Caco-2 (cell line): ENCODE data around the gene ATP13A5. TPM values are rescaled to one million over a fixed set of nuclear protein-coding genes. Genes with fewer than 3 reads are reported as not detected.

Source experiments
- BruUV-seq: library from RNA; stranded (reverse); fragments of 400-500 nt; replicated peaks from 2 replicates; lab custom pipeline; 2021; lab: Mats Ljungman, UMichigan
- CTCF ChIA-PET: fragments of 300-600 bp; sonication (Branson Sonifier 250); formaldehyde crosslinking; loops from one replicate; lab custom pipeline; 2022; ENCODE audit warnings: antibody characterized with exemption; lab: Charles Lee
- POLR2A ChIA-PET: fragments of 300-600 bp; sonication (Branson Sonifier 250); formaldehyde crosslinking; loops from one replicate; lab custom pipeline; 2022; ENCODE audit warnings: antibody characterized with exemption; lab: Charles Lee
- DNase-seq, 2 experiments: peaks; one replicate each; pipeline versions ENCODE4 v3.0.0 to v3.0.0-alpha.2; 2020 to 2022
- H3K27me3 ChIP-seq: replicated peaks from 2 replicates; pipeline ENCODE4 v1.6.0; 2011; ENCODE audit warnings: low read length; ENCODE audit not compliant: control insufficient read depth, insufficient read depth
- H3K36me3 ChIP-seq: 2 replicates; pipeline ENCODE4 v1.5.1; 2011; ENCODE audit warnings: low read length; ENCODE audit not compliant: control insufficient read depth, insufficient read depth
- H3K4me1 ChIP-seq: fragments of 250-450 bp; sonication (Bioruptor Pico); 2 replicates; pipeline ENCODE4 v1.5.1; 2020; ENCODE audit warnings: mild to moderate bottlenecking
- H3K4me3 ChIP-seq: 2 replicates; pipeline ENCODE4 v1.5.1; 2011; ENCODE audit warnings: low read depth, mild to moderate bottlenecking, control low read depth, low read length
- H3K9me3 ChIP-seq: fragments of 250-450 bp; sonication (Bioruptor Pico); 2 replicates; pipeline ENCODE4 v1.5.1; 2020; ENCODE audit warnings: mild to moderate bottlenecking, moderate library complexity
- H3K27ac Mint-ChIP-seq: one replicate; pipeline ENCODE4 v1.8.0; 2022; ENCODE audit warnings: mixed read lengths; ENCODE audit not compliant: unreplicated experiment
- H3K27me3 Mint-ChIP-seq: one replicate; pipeline ENCODE4 v1.8.0; 2022; ENCODE audit warnings: mixed read lengths; ENCODE audit not compliant: insufficient read depth, unreplicated experiment
- H3K36me3 Mint-ChIP-seq: one replicate; pipeline ENCODE4 v1.8.0; 2022; ENCODE audit warnings: mild to moderate bottlenecking, mixed read lengths; ENCODE audit not compliant: insufficient read depth, unreplicated experiment
- H3K4me1 Mint-ChIP-seq: one replicate; pipeline ENCODE4 v1.8.0; 2022; ENCODE audit warnings: low read depth, mixed read lengths; ENCODE audit not compliant: unreplicated experiment
- H3K4me3 Mint-ChIP-seq: one replicate; pipeline ENCODE4 v1.8.0; 2022; ENCODE audit warnings: mild to moderate bottlenecking, moderate library complexity, mixed read lengths; ENCODE audit not compliant: unreplicated experiment
- H3K9me3 Mint-ChIP-seq: one replicate; pipeline ENCODE4 v1.8.0; 2022; ENCODE audit warnings: mixed read lengths; ENCODE audit not compliant: unreplicated experiment
- intact Hi-C: fragments of 100-400 bp; cut with micrococcal nuclease; formaldehyde crosslinking; loops from one replicate; pipeline ENCODE4 v1.10.0; 2022; ENCODE audit not compliant: unreplicated experiment
- total RNA-seq: library from RNA; stranded (reverse); gene quantifications from 2 replicates; pipeline ENCODE4 v1.2.3, GENCODE V29; 2022
- TF ChIP-seq, protein P1 (sequence below), 2 experiments: fragments of 200-600 bp in 1 of 2; IDR thresholded peaks; 1 replicate in 1 of 2; 2 replicates in 1 of 2; pipeline versions ENCODE4 v1.5.1 to v1.8.0; 2011 to 2022; ENCODE audit warnings: antibody characterized with exemption in 1 of 2, control low read depth in 1 of 2, inconsistent platforms in 1 of 2, low read depth in 1 of 2, low read length in 1 of 2, mild to moderate bottlenecking in 1 of 2, moderate library complexity in 1 of 2; ENCODE audit not compliant: insufficient read depth in 1 of 2, severe bottlenecking in 1 of 2, unreplicated experiment in 1 of 2

The ATP13A5 gene
- total RNA-seq, 1 experiment from 2014 or later: not detected

DNA sequence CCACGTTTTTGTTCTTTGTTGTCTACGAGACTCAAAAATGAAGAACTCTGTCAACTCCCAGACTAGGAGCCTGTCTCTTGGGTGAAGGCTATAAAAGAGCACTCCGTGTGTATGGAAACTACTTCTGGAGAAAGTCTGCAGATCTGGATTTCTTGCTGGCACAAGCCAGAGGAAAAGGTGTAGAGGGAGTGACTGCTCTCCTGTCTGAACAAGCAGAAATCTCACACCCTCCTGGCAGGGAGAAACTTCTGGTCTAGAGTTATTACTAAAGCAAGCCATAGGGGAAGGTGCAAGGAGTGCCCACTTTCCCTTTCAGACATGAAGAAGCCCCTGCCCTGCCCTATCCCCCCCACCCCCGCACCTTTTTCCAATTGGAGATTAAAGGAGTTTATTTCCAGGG lies 128.1 kb downstream of the ATP13A5 start:
- Mint-ChIP-seq H3K4me1 (no peaks in the 10 kb centered on the region), H3K36me3 (no peaks in the 10 kb centered on the region), H3K9me3 (peaks cover 28% of the 10 kb centered on the region), H3K4me3 (no peak overlapping the region), H3K27ac (no peak overlapping the region), H3K27me3 (peaks cover 3% of the 10 kb centered on the region)
- TF ChIP-seq, protein P1, sequence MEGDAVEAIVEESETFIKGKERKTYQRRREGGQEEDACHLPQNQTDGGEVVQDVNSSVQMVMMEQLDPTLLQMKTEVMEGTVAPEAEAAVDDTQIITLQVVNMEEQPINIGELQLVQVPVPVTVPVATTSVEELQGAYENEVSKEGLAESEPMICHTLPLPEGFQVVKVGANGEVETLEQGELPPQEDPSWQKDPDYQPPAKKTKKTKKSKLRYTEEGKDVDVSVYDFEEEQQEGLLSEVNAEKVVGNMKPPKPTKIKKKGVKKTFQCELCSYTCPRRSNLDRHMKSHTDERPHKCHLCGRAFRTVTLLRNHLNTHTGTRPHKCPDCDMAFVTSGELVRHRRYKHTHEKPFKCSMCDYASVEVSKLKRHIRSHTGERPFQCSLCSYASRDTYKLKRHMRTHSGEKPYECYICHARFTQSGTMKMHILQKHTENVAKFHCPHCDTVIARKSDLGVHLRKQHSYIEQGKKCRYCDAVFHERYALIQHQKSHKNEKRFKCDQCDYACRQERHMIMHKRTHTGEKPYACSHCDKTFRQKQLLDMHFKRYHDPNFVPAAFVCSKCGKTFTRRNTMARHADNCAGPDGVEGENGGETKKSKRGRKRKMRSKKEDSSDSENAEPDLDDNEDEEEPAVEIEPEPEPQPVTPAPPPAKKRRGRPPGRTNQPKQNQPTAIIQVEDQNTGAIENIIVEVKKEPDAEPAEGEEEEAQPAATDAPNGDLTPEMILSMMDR (IDR thresholded peaks at IDR 0.05; ENCODE audit: insufficient read depth in 1 of 2, low read depth in 1 of 2, low read length in 1 of 2, severe bottlenecking in 1 of 2, unreplicated experiment in 1 of 2): no peak
- POLR2A ChIA-PET: no interaction called here
- no peaks in the 10 kb centered on the region for H3K4me1 ChIP-seq
- H3K36me3 ChIP-seq: no peaks in the 10 kb centered on the region
- H3K9me3 ChIP-seq: peaks cover 13% of the 10 kb centered on the region; the same call in 1 of the 2 replicates
- H3K27me3 ChIP-seq: no peaks in the 10 kb centered on the region
- H3K4me3 ChIP-seq: no peak overlapping the region
- no peak for DNase-seq
- intact Hi-C loops: no loop called here
- CTCF ChIA-PET: no interaction called here
- BruUV-seq: no TSS peak

DNA sequence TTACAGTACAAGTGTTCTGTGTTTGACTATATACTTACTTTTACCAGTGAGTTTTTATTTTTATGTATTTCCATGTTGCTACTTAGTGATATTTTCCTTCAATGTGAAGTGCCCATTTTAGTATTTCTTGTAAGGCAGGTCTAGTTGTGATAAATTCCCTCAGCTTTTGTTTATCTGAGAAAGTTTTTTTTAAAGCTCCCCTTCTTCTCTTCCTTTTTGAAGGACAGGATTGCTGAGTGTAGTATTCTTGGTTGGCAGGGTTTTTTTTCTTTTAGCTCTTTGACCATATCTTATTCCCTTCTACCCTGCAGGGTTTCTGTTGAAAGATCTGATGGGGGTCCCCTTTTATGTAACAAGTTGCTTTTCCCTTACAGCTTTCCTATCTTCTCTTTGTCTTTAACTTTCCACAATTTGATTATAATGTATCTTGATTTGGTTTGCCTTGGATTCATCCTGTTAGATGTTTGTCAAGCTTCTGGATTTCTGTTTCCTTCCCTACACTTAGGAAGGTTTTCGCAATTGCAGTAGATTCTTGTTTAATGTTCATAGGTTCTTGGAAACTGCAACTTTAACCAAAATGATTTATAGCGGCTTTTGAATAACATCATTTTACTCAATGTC lies 129.6 kb downstream of the ATP13A5 start:
- Histone ChIP-seq H3K4me1 (no peaks in the 10 kb centered on the region), H3K9me3 (peaks cover 13% of the 10 kb centered on the region; the same call in 1 of the 2 replicates), H3K27me3 (no peaks in the 10 kb centered on the region), H3K36me3 (no peaks in the 10 kb centered on the region), H3K4me3 (no peak overlapping the region)
- intact Hi-C loops: no loop called here
- ChIA-PET CTCF (no interaction called here), POLR2A (no interaction called here)
- DNase-seq: no peak
- peaks cover 38% of the 10 kb centered on the region for H3K9me3 Mint-ChIP-seq
- no TSS peak for BruUV-seq
- TF ChIP-seq, protein P1 (IDR thresholded peaks at IDR 0.05; ENCODE audit: insufficient read depth in 1 of 2, low read depth in 1 of 2, low read length in 1 of 2, severe bottlenecking in 1 of 2, unreplicated experiment in 1 of 2): no peak
- peaks cover 9% of the 10 kb centered on the region for H3K27me3 Mint-ChIP-seq
- H3K27ac Mint-ChIP-seq: no peak overlapping the region
- no peak overlapping the region for H3K4me3 Mint-ChIP-seq
- no peaks in the 10 kb centered on the region for H3K4me1 Mint-ChIP-seq
- H3K36me3 Mint-ChIP-seq: no peaks in the 10 kb centered on the region

DNA sequence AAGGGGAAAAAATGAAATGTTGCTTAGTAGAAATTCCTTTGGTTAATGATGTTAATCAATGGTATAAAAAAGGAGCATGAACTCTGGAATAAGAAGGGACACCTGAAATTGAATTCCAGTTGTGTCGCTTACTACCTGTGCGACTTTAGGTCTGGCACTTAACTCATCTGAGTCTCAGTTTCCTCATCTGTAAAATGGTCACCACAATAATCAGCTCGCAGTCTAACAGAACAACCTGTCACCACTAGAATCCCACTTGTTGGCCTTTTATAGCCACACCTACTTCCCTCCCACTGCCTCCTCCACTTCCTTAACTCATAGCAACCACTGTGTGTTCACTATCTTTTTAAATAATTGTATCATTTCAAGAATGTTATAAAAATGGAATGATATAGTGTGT lies 135.0 kb downstream of the ATP13A5 start:
- Histone ChIP-seq H3K36me3 (no peaks in the 10 kb centered on the region), H3K9me3 (0 out of 2 replicates have a peak, but pooled peaks cover 2% of the 10 kb centered on the region), H3K27me3 (no peaks in the 10 kb centered on the region), H3K4me1 (no peaks in the 10 kb centered on the region), H3K4me3 (no peak overlapping the region)
- DNase-seq: no peak
- H3K4me1 Mint-ChIP-seq: no peaks in the 10 kb centered on the region
- H3K27ac Mint-ChIP-seq: no peak overlapping the region
- peaks cover 20% of the 10 kb centered on the region for H3K9me3 Mint-ChIP-seq
- H3K27me3 Mint-ChIP-seq: peaks cover 8% of the 10 kb centered on the region
- ChIA-PET POLR2A (no interaction called here), CTCF (no interaction called here)
- H3K36me3 Mint-ChIP-seq: no peaks in the 10 kb centered on the region
- intact Hi-C loops: no loop called here
- BruUV-seq: no TSS peak
- H3K4me3 Mint-ChIP-seq: no peak overlapping the region
- TF ChIP-seq, protein P1 (IDR thresholded peaks at IDR 0.05; ENCODE audit: insufficient read depth in 1 of 2, low read depth in 1 of 2, low read length in 1 of 2, severe bottlenecking in 1 of 2, unreplicated experiment in 1 of 2): no peak
